OCI-LY7 (cell line): ENCODE data around the gene METTL17.

Experiments used
- CTCF ChIP-seq: fragments of 200-600 bp; sonication (generic); conservative IDR thresholded peaks from 2 replicates; pipeline ENCODE4 v1.5.1; 2014; ENCODE audit warnings: mild to moderate bottlenecking, antibody characterized with exemption, low read length, moderate library complexity, mixed read lengths
- EZH2phosphoT487 ChIP-seq: fragments of 200-600 bp; sonication (generic); IDR thresholded peaks from 2 replicates; pipeline ENCODE4 v1.6.1; 2018; ENCODE audit warnings: low read depth, borderline replicate concordance, mild to moderate bottlenecking, mixed run types, antibody characterized with exemption, low read length, moderate library complexity, mixed read lengths

GRCh38 chr14:20970983-20971704 lies 18.6 kb upstream of the METTL17 start:
- peak; percentile 91 for TF ChIP-seq CTCF
- no peak for TF ChIP-seq EZH2phosphoT487
